Right lobe of liver (tissue), 4 donors: Measurements from ENCODE around the gene TRPM5.

Source experiments
- CTCF ChIP-seq, 4 donors: fragments of 200-600 bp in 3 of 4; fragments of 450-650 bp in 1 of 4; IDR thresholded peaks; one replicate each; pipeline versions ENCODE4 v1.5.1 to v1.8.0; 2016 to 2022; ENCODE audit warnings: antibody characterized with exemption in 4 of 4, mild to moderate bottlenecking in 2 of 4
- POLR2A ChIP-seq: fragments of 450-650 bp; IDR thresholded peaks from one replicate; pipeline ENCODE4 v1.6.1; 2017; ENCODE audit warnings: antibody characterized with exemption, mild to moderate bottlenecking
- donor health status: DM: no; HTN: no; CAD: no.
- donor health status: DM: no; HTN: no; CAD: no.
- donor health status: DM: no; HTN: yes; CAD: no.

DNA sequence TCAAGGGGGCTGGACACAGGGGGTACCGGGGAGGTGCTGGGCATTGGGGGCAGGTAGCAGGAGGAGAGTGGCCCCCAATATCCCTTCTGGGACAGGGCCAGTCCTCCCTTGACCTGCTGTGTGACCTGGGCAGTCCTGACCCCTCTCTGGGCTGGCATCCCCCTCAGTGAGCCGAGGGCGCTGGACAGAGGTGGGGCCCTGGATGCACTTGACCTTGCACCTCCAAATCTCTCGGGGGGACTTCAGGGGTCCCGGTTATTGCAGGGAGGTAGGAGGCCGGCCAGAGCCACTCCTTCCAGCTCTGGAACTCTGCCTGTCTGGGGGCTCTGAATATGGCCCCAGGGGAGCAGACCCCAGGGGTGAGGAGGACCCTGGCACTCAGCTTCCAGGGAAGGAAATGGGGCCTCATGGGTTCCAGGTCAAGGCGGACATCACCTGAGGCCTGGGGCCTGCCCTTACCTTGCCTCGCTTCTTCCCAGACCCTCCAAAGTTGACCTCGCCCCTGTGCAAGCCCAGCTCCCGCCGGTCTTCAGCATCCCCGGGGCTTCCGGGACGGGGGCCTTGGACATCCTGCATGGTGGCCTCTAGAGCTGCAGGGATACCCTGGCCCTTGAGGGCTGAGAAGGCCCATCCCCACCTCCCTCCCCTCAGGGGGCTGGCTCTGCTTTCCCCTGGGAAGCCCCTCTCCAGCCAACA lies 21.7 kb downstream of the TRPM5 start:
- no peak for TF ChIP-seq CTCF (IDR thresholded peaks at IDR 0.05)
- TF ChIP-seq POLR2A = no peak
